Measurements from ENCODE around the gene LRRC4C.

Gene LRRC4C

DNA sequence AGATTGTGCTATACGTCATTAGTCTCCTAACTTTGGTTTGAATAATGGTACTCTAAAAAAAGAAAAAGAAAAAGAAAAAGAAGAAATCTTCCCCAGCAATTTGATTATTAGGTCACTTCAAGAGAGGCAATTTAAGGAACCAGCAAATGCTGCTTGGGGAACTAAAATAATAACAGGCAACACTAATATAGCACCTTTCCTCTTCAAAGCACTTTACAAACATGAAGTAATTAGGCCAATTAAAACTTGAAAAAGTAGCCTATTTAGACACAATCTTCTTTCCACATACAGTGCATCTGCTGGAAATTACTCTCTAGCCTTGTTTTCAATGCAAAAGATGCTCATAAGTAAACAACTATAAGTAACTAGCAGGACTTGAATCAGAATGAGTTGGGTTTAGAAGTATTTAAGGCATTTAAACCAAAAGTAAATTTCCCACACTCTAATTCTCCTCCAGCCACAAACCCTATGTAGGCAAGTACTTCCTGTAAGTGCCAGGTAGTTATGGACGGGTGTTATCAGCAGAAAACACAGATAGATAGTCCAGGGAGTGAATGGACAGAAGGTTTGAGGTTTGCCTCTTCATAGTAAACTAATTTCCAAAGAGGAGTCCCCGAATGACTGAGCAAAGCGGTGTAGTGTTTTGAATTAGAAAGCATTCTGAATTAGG, 44.5 kb downstream of the LRRC4C start:
- no peak for DNase-seq

DNA sequence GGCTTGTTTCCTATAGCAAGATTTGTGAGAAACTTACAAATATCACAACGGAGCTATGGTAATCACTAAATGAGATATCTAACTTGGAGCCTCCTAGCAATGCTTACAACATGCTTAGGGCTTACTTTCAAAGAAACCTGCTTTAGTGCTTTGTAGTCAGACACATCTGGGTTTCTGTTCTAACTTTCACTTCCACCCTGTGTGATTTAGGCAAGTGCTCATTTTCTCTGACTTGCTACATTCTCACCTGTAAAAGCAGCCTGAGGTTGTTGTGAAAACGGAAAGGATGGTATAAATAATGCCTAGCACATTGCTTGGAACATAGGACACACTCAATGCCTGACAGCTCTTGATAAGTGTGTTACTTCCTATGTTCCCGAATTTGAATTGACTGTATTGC, 45.6 kb downstream of the LRRC4C start:
- no peak for DNase-seq

DNA sequence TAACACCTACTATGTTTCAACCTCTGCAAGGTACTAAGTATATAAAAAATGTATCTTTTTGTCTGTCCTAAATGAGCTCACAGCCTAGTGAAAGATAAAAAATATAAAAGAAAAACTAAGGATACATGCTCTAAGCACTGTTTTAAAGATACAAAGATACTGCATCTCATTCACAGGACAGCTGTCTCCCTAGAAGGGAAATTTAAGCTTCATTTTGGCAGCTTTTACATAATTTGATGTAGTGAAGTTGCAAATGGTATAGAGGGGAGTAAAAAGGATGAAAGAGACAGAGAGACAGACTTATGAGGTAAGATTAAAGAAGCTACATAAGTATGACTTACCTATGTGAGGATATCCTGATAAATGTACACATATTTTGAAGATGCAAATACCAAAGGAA, 53.6 kb downstream of the LRRC4C start:
- DNase-seq = no peak

DNA sequence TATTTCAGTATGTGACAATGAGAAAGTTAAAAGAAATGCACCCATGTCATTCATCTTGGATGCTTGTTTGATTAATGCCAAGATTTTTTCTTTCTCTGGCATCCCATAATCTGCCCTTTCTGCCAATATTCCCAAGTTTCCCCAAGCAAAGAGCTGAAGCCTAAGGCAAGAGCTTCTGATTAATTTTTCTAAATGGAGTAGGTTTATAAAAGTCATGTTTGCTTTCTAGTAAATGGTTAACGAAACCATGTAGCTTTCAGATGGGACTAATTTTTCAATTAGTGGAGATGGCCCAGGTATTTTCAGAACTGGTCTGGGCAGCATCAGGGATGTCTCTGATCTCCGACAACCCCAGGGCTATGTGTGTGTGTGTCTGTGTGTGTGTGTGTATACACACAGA, 55.3 kb downstream of the LRRC4C start:
- DNase-seq = no peak

DNA sequence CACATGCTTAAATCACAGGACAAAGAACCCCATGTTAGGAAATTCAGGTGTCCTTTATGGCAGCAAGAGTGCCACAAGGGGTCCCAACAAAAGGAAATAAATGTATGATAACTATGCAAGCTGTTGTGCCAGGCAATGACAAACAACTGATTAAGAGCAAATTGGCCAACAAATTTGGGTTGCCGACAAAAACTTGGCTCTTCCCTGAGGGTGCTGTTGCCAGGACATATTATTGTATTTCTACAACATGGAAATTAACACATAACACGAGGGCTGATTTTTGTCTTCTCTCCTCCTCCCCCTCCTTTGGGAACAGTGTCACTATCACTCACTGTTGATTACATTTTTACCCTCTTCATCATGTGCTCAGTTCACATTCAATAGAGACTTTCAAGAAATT, 56.0 kb downstream of the LRRC4C start:
- DNase-seq = no peak

DNA sequence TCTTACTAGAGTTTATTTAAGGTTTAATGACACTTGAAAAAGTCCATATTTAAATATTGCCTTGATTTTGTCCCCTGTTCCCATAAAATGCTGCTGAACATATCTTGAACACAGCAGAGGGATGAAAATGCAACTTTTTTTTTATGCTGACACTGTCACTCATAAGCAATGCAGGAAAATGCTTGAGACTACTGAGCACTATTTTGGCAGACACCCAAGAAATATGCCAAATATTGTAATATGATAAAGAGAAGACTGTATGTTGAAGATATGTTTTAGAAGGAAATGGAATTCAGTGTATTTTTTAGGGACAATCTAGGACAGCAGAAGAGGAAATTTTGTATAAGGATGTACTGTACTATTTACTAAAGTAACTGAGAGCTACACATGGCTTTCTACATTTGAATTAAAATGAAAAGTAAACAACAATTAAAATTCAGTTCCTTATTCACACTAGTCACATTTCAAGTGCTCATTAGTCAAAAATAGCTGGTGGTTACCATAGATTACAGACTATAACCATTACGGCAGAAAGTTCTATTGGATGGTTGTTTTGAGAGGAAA, 58.6 kb downstream of the LRRC4C start:
- DNase-seq = no peak

DNA sequence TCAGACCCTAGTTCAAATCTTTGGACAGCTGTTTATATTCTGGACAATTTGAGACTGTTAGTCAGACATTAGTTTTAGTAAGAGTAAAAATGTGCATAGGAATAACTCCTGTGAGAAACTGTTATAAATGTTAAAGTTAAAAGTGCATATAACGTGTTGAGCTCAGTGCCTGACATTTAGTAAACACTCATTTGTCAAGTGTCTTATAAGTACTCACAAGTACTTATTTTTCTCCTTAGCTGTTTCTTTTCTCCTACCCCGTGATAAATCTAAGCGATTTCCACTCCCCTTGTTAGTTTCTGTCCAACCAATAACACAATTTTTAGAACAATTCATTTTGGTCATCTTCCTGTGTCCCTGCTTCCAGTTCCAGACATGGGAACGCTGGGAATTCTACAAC, 59.3 kb downstream of the LRRC4C start:
- DNase-seq = no peak

DNA sequence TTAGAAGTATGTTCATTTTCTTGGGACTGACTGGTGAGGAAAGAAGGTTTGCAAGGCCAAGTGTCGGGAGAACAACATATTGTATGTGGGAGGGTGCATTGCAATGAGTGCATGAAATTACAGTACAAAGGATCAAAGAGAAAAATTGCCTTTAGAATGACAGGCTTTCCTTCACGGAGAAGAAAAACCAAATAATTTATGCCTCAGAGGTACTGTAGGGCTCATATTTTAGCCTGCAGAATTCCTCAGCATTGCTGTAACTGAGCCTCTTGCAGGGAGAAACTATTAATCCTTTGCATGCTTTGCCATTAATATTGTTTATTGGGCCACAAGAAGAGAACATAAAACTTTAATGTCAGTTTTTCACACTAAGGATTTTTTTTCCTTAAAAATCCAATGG, 60.1 kb downstream of the LRRC4C start:
- DNase-seq = no peak

DNA sequence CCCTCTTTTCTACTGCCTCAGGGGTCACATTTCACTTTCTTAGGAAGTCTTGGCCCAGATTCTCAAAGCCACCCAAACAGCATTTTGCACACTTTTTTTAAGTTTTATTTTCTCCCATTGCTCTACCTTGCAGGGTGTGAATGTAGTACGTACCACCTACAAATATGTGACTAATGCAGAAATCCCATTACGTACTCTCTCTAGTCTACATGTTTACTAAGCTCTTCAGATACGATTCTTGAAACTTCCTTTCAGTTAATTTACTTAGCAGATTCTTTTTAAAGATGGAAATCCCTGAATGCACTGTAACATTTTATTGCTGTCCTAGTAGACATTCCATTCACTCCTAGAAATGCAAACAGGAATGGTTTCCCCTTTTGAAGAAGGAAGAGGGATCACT, 61.3 kb downstream of the LRRC4C start:
- no peak for DNase-seq

DNA sequence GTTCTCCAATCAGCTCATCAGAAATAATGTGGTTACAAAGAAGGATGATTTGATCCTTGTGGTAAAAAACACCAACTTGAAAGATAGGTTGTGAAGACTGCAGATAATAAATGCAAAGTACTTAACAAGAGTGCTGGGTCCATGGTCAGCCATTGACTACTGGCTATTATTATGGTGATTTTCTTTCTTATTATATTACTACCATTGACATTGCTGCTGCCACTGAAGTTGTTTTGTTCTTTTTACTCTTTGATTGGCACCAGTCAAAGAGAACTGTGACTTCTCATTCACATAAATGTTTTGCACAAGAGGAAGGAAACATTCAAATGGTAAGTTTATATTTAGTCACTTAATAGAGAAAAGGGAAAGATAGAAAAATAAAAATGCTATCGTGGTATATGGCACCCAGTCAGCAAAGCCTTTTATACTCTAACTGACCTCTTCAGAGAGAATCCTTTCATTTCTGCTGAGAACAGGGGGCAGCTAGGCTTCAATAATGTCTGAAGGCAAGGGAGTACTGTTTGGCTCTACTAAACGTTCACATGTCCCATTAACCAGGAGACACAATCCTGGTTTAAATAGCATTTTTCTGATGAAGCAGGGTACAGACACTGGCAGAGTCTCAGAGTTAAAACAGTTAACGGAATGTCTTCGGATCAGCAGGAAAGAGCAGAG, 64.8 kb downstream of the LRRC4C start:
- DNase-seq = no peak

DNA sequence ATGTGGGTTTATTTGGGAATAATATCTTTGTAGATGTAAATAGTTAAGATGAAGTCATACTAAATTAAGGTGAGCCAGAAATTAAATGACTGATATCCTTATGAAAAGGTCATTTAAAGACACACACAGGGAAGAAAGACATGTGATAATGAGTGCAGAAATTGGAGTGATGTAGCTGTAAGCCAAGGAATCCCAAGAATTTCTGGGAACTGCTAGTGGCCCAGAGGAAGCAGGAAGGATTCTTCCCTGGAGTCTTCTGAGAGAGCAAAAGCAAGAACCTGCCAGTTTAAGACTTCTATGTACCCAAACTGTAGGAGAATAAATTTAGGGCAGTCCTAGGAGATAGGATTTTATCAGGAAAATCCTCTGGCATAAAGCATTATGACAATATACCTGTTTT, 66.9 kb downstream of the LRRC4C start:
- no peak for DNase-seq

DNA sequence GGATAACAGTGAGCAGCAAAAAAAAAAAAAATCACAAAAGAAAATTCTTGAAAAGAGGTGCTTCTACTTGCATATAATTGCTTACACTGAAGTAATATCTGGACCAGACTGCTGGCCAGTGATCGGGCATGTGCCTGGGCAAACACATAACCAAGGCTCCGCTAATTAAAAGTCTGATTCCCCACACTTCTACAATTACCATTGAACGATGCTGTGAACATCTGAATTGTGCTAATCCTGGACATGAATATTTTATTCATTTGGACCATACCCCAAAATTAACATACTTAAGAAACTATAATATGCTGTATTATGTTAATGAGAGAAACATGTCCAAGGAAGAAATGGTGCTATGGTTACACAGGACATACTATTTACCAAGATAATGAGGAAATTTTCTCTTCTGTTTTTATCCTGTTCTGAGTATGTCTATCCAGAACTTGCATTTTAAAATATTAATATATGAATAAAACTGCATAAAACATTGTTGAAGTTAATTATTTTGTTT, 69.8 kb downstream of the LRRC4C start:
- DNase-seq = no peak

DNA sequence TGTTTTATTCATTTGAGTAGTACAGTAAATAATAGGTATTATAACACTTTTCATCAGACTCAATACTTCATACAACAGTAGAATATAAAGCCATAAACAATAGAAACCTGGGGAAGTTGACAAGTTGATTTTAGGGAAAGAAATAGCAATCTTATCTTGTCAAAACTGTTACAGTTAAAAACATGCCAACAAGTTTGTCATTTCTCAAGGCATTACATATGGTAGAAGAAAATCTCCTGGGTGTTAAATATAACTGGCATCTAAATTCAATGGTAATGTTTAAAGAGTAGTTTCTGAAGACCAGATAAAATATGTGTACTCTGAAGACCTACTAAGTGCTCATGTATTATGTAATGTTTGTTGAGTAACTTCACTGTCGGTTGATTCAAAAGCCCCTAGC, 75.1 kb downstream of the LRRC4C start:
- DNase-seq = no peak

DNA sequence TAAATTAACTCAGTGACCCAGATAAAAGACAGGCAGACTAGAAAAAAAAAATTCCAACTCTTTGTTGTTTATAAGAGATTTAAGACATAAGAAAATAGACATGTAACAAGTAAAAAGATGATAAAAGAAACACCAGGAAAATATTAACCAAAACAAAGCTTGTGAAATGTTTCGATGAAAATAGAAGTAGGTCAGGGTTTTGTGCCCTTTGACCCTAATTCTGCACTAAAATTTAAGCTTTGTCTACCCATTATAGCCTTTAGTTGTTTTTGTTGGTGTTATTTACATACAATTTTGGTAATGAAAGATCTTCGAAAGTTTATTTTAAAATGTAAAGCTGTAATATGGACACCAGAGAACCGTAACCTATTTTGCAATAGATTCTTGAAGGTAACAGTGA, 75.7 kb downstream of the LRRC4C start:
- no peak for DNase-seq

DNA sequence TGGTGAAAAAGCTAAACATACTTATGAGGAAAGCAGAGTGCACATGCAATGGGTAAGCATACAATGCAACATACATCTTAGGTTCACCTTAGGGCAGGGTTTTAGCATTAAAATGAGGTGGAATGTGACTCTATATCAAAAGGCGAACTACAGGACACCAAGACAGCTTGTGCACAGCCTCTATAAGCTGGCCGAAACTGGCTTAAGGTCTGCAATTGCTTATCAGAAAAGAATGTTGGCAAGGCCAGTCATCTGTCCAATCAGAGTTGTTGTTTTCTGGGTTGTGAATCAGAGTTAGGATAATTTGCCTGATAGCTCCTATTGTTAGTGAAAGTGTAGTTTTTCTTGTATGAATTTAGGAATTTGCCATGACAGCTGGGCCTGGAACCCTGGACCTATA, 76.5 kb downstream of the LRRC4C start:
- no peak for DNase-seq

DNA sequence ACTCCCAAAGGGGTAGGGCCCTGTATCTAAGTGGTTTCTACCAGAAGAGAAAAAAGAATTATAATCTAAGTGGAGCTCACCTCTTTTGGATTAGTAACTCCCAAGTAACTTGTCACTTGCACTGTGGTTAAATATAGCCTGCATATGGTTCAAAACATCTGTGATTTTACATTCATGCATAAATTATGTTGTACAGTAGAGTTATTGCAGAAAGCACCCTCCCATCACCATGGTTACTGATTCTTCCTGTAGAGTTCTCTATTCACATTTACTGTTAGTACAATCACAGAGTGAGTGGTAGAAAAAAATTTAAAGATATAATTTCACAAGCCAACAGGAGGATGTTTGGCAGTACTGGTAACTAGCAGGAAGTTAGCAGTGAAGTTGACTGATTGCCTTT, 80.4 kb downstream of the LRRC4C start:
- no peak for DNase-seq

DNA sequence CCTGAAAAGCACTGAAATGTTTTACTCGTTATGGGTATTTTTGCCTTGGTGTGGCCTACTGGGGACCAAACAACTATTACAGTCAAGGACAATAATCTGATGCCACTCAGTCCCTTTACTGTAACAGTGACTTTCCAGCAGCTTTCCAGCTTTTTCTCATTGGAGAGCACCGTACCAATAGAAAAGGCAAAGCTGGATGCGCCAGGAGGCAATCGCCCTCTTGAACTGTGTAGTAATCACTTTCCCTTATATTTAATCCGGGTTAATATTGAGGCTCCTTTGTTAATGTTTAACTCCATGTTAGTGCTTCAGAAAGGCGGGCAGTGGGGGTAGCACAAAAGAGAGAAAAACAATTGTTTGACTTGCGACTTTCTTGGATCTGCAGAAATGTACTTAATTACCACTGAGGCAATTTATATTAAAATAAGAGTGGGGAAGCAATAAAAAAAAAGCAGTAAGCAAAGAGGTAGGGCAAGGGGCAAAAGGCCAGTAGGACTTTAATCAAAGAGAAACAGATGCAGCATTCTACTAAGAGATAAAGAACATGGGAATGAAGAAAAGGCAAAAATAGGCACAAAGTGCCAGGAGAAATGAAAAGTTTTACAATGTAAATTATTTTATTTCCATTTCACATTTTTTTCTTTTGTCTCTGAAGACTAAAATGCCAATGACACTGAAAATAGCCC, 81.6 kb downstream of the LRRC4C start:
- DNase-seq = no peak

DNA sequence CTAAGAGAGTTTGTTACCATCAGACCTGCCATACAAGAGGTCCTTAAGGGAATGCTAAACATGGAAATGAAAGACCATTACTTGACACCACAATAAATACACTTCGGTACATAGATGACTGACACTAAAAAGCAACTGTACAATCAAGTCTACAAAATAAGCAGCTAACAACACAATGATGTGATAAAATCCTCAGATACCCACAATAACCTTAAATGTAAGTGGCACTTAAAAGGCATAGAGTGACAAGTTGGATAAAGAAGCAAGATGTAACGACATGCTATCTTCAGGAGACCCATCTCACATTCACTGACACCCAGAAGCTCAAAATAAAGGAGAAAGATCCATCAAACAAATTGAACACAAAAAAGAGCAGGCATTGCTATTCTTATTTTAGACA, 107.6 kb downstream of the LRRC4C start:
- no peak for DNase-seq

DNA sequence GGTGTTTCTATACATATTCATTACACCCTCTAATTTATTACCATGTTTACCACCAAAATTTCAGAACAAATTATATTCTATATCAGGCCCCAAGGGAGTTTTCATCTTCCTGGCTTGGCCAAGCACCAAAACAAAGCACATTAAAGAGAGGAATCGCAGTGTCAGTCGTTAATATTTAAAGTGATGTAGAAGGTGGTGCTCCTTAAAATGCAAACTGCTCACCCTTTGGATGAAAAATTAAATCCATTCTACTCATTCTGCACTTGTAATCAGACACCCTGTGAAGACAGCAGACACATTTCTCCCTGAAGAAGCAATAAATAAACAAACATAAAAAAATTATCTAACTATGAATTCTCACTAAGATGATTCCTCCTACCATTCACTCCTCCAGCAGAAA, 113.4 kb downstream of the LRRC4C start:
- no peak for DNase-seq

DNA sequence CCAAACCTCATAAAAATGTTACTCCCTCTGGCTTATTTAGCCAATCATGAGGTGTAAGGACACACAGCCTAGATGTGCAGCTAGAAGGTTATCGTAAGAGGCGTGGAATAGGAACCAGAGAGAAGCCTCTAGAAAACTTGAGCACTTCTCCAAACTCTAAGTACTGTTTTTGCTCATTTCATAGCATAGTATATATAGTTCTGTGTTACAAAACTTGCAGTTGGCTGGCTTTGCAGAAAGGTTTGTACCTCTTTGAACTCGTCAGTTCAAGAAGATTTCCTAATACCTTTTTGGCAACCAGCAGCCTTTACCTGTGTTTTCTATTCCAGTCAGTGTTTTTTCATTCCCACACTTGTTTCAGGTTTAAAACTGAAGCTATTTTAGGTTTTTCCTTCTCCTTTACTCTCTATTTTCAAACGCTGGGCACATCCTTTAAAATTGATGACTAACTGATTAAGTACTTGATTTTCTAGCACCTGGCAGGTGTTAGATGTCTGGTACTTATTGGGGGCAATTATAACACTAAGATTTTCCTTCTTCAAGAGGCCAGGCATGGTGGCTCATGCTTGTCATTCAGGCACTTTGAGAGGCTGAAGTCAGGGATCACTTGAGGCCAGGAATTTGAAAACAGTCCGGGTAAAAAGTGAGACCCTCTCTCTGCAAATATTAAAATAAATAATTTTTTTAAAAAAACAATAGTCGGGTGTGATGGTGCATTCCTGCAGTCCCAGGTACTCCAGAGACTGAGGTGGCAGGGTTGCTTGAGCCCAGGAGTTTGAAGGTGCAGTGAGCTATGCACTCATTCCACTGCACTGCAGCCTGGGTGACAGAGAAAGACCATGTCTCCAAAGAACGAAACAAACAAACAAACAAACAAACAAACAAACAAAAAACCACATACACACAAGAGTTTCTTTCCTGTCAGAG, 125.2 kb downstream of the LRRC4C start:
- DNase-seq = no peak

DNA sequence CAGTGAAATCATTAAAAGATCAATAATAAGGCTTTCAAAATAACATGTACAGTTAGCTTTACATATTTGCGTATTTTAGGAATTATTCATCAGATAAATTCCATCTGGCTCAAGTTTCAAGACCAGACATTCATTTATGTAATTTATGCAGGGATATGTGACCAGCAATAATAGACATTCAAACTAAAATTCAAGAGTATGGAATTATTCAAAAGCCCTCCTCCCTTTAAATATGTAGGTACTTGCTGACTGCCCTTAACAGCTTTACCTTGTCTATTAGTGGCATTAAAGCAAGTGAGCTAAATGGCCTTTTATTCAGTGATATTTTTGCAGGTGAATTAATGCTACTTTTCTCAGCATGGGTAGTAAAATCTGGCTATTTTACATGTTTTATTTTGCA, 126.1 kb downstream of the LRRC4C start:
- no peak for DNase-seq

DNA sequence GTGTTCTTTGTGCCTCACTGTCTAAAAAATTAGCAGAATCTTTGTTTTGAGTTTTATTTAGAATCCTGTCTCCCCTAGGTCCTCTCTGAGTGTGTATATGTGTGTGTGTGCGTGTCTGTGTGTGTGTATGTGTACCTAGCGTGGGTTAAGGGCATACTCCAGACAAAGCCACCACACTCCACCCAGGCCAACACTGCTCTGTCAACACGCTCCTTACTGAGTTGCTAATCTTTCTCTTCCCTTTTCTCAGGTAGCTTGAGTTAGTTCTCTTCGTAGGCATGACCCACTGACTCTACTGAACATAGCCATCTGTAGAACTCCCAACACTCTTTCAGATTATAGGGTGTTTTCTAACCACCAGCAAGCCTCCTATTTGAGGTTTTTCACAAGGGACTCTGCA, 131.1 kb downstream of the LRRC4C start:
- no peak for DNase-seq

DNA sequence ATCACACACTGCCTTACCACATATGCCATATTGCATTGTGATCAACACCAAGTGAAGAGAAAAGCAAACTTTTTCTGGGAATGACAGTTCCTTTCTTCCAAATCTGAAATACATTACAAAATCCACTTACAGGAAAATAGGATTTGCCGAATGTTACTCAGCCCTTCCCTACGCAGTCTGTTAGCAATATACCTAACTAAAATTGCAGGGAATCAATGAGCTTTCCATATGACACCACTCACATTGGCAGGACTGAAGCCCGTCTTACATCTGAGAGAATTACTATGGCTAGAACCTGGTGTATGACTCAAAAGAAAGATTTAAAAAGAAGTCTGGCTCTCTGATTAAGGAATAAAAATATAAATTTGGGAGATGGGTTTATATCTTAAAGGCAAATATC, 136.0 kb downstream of the LRRC4C start:
- DNase-seq = no peak

Measured in CD4-positive, alpha-beta T cell treated with Interferon gamma for 1 hour (primary cell).